B cell (primary cell): Measurements from ENCODE around the gene MTMR10.

Experiments used
- CTCF ChIP-seq: fragments of 200-600 bp; IDR thresholded peaks from one replicate; pipeline ENCODE4 v1.8.0; 2022; ENCODE audit warnings: antibody characterized with exemption, mild to moderate bottlenecking
- EZH2 ChIP-seq: IDR thresholded peaks from 2 replicates; pipeline ENCODE4 v1.6.1; 2012; ENCODE audit warnings: borderline replicate concordance, low read depth, mild to moderate bottlenecking, moderate library complexity, low read length; ENCODE audit not compliant: insufficient read depth, poor library complexity, severe bottlenecking

GRCh38 chr15:31036783-31037182, 45.4 kb upstream of the MTMR10 start:
- TF ChIP-seq CTCF = no peak
- no peak for TF ChIP-seq EZH2
